DOHH2 (cell line): Measurements from ENCODE around the gene NMD3.

ENCODE experiments used
- H3F3A ChIP-seq: fragments of 200-600 bp; sonication (generic), shearing (Covaris generic); 2 replicates; pipeline ENCODE4 v1.6.0; 2016; ENCODE audit warnings: antibody characterized with exemption, mild to moderate bottlenecking; ENCODE audit not compliant: control insufficient read depth, insufficient read depth
- H3K27ac ChIP-seq: fragments of 200-600 bp; sonication (generic); 2 replicates; pipeline ENCODE4 v1.5.1; 2014; ENCODE audit warnings: low read depth, mild to moderate bottlenecking, low read length, moderate library complexity
- H3K27me3 ChIP-seq: fragments of 200-600 bp; sonication (generic); 2 replicates; pipeline ENCODE4 v1.6.1; 2014; ENCODE audit warnings: mild to moderate bottlenecking, low read length, mixed read lengths; ENCODE audit not compliant: control insufficient read depth
- H3K36me3 ChIP-seq: fragments of 200-600 bp; sonication (generic); 2 replicates; pipeline ENCODE4 v1.6.1; 2014; ENCODE audit warnings: mild to moderate bottlenecking, low read length, moderate library complexity, mixed read lengths; ENCODE audit not compliant: control insufficient read depth
- H3K4me1 ChIP-seq: fragments of 200-600 bp; sonication (generic); 2 replicates; pipeline ENCODE4 v1.6.1; 2014; ENCODE audit warnings: mild to moderate bottlenecking, low read length, mixed read lengths; ENCODE audit not compliant: control insufficient read depth
- H3K4me2 ChIP-seq: fragments of 200-600 bp; sonication (generic); 2 replicates; pipeline ENCODE4 v1.6.0; 2014; ENCODE audit warnings: mild to moderate bottlenecking, low read length, moderate library complexity
- H3K4me3 ChIP-seq: fragments of 200-600 bp; sonication (generic); 2 replicates; pipeline ENCODE4 v1.5.1; 2014; ENCODE audit warnings: mild to moderate bottlenecking, low read length, mixed read lengths
- H3K79me2 ChIP-seq: fragments of 200-600 bp; sonication (generic); 2 replicates; pipeline ENCODE4 v1.6.1; 2014; ENCODE audit warnings: mild to moderate bottlenecking, low read length, mixed read lengths; ENCODE audit not compliant: control insufficient read depth
- H3K9me2 ChIP-seq: fragments of 200-600 bp; sonication (generic); replicated peaks from 2 replicates; pipeline ENCODE4 v1.6.1; 2014; ENCODE audit warnings: mild to moderate bottlenecking, low read length, mixed read lengths; ENCODE audit not compliant: control insufficient read depth
- H3K9me3 ChIP-seq: fragments of 200-600 bp; sonication (generic); 2 replicates; pipeline ENCODE4 v1.6.1; 2014; ENCODE audit warnings: antibody characterized with exemption, low read length, mixed read lengths; ENCODE audit not compliant: control insufficient read depth, insufficient read depth
- H4K20me1 ChIP-seq: fragments of 200-600 bp; sonication (generic); 2 replicates; pipeline ENCODE4 v1.6.0; 2014; ENCODE audit warnings: low read depth, mild to moderate bottlenecking, antibody characterized with exemption, low read length, moderate library complexity; ENCODE audit not compliant: control insufficient read depth, insufficient read depth
- EZH2phosphoT487 ChIP-seq: fragments of 200-600 bp; sonication (generic); IDR thresholded peaks from 2 replicates; pipeline ENCODE4 v1.6.1; 2017; ENCODE audit warnings: borderline replicate concordance, mild to moderate bottlenecking, antibody characterized with exemption, low read length, moderate library complexity, mixed read lengths
- TF ChIP-seq, protein P1 (sequence below): fragments of 200-600 bp; sonication (generic); IDR thresholded peaks from one replicate; pipeline ENCODE4 v1.5.1; 2014; ENCODE audit warnings: antibody characterized with exemption, mild to moderate bottlenecking, low read depth, low read length; ENCODE audit not compliant: poor library complexity, severe bottlenecking

NMD3 gene

DNA sequence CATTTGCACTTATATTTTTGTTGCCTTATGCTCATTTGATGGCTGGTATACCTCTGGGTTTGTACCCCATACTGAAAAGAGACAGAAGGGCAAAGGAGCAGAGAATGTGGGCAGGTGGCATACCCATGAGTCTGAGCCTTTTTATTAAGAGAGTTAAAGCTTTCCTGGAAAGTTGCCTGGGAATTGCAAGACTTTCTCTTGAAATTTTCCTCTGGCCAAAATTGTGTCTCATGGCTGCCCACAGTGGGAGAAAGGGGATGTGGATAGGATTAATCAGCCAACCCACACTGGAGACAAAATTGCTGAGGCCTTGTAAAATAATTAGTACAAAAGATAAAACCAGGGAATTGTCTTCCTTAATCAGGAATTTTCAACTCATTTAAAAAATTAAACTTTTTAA is 8.2 kb upstream of the NMD3 start:
- no peak for TF ChIP-seq EZH2phosphoT487
- TF ChIP-seq, protein P1, sequence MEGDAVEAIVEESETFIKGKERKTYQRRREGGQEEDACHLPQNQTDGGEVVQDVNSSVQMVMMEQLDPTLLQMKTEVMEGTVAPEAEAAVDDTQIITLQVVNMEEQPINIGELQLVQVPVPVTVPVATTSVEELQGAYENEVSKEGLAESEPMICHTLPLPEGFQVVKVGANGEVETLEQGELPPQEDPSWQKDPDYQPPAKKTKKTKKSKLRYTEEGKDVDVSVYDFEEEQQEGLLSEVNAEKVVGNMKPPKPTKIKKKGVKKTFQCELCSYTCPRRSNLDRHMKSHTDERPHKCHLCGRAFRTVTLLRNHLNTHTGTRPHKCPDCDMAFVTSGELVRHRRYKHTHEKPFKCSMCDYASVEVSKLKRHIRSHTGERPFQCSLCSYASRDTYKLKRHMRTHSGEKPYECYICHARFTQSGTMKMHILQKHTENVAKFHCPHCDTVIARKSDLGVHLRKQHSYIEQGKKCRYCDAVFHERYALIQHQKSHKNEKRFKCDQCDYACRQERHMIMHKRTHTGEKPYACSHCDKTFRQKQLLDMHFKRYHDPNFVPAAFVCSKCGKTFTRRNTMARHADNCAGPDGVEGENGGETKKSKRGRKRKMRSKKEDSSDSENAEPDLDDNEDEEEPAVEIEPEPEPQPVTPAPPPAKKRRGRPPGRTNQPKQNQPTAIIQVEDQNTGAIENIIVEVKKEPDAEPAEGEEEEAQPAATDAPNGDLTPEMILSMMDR: no peak
- no peaks in the 10 kb centered on the region for H4K20me1 ChIP-seq
- no peaks in the 10 kb centered on the region for H3K9me2 ChIP-seq
- H3K27me3 ChIP-seq: peaks cover 5% of the 10 kb centered on the region; the same call in 1 of the 2 replicates
- H3K4me1 ChIP-seq: no peaks in the 10 kb centered on the region
- no peak overlapping the region for H3K4me2 ChIP-seq
- H3K36me3 ChIP-seq: no peaks in the 10 kb centered on the region
- H3F3A ChIP-seq: no peaks in the 10 kb centered on the region
- no peaks in the 10 kb centered on the region for H3K79me2 ChIP-seq
- H3K27ac ChIP-seq: no peak overlapping the region
- H3K9me3 ChIP-seq: no peaks in the 10 kb centered on the region
- no peak overlapping the region for H3K4me3 ChIP-seq

DNA sequence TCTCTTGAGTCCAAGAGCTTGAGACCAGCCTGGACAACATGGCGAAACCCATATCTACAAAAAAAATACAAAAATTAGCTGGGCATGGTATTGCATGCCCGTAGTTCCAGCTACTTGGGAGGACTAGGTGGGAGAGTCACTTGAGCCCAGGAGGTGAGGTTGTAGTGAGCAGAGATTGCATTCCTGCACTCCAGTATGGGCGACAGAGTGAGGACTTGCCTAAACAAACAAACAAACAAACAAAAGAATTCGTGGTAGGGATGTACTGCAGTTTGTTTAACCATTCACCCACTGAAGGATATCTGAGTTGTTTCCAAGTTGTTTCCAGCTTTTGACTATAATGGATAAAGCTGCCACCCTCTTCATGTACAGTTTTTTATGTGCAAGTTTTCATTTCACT is 7.5 kb upstream of the NMD3 start:
- H3K36me3 ChIP-seq: no peaks in the 10 kb centered on the region
- no peaks in the 10 kb centered on the region for H3F3A ChIP-seq
- 0 out of 2 replicates have a peak, but pooled peaks cover 5% of the 10 kb centered on the region for H3K27me3 ChIP-seq
- H3K9me3 ChIP-seq: no peaks in the 10 kb centered on the region
- no peaks in the 10 kb centered on the region for H3K79me2 ChIP-seq
- no peak overlapping the region for H3K27ac ChIP-seq
- H3K4me3 ChIP-seq: no peak overlapping the region
- no peaks in the 10 kb centered on the region for H3K4me1 ChIP-seq
- TF ChIP-seq EZH2phosphoT487: no peak
- TF ChIP-seq, protein P1: no peak
- H3K4me2 ChIP-seq: no peak overlapping the region
- no peaks in the 10 kb centered on the region for H3K9me2 ChIP-seq
- H4K20me1 ChIP-seq: no peaks in the 10 kb centered on the region

DNA sequence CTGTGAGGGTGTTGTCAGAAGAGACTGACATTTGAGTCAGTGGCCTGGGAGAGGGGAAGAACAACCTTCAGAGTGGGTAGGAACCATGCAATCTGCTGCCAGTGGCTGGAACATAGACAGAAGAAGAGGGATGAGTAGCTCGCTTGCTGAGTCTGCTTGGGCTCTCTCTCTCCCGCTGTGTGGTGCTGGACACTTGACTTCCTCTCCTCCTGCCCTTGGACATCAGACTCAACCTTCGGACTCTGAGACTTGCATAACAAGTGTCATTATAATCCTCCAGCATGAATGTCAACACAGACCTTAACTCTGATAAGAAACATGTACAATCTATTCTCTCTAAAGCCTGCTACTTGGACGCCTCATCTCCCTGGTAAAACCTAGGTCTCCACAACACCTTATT is 5.9 kb upstream of the NMD3 start:
- no peak overlapping the region for H3K27ac ChIP-seq
- TF ChIP-seq EZH2phosphoT487: no peak
- TF ChIP-seq, protein P1: no peak
- H3K4me2 ChIP-seq: no peak overlapping the region
- H3F3A ChIP-seq: no peaks in the 10 kb centered on the region
- no peaks in the 10 kb centered on the region for H3K9me3 ChIP-seq
- H3K4me3 ChIP-seq: no peak overlapping the region
- no peaks in the 10 kb centered on the region for H3K9me2 ChIP-seq
- peaks cover 1% of the 10 kb centered on the region for H3K4me1 ChIP-seq
- H4K20me1 ChIP-seq: no peaks in the 10 kb centered on the region
- no peaks in the 10 kb centered on the region for H3K36me3 ChIP-seq
- no peaks in the 10 kb centered on the region for H3K79me2 ChIP-seq
- H3K27me3 ChIP-seq: 0 out of 2 replicates have a peak, but pooled peaks cover 2% of the 10 kb centered on the region

DNA sequence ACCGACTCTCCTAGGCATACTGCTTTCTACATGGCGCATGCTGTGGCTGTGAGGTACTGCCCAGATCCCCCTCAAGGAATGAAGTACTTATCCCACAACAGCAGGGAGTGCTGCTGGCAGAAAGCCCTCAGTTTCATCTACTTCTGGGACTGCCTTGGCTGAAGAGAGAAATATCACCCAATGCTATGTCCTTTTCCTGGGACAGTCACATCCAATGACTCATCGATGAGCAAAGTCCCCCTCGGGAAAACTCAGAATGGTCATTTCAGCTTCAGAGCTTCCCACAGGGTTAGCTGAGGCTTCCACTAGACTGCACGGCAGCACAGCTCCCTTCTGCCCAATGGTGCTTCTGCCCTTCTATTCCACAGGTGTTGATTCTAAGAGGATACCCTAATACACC is 3.6 kb upstream of the NMD3 start:
- TF ChIP-seq, protein P1: no peak
- no peak for TF ChIP-seq EZH2phosphoT487
- Histone ChIP-seq H3K4me2 (no peak overlapping the region), H4K20me1 (peaks cover under 1% of the 10 kb centered on the region; the same call in 1 of the 2 replicates)

More for the DNA sequence above, 3.6 kb upstream of the NMD3 start:
- Histone ChIP-seq H3K27ac (no peak overlapping the region), H3K79me2 (peaks cover 20% of the 10 kb centered on the region), H3K27me3 (0 out of 2 replicates have a peak, but pooled peaks cover 2% of the 10 kb centered on the region), H3K9me3 (no peaks in the 10 kb centered on the region), H3K9me2 (no peaks in the 10 kb centered on the region), H3K36me3 (peaks cover 1% of the 10 kb centered on the region), H3K4me1 (peaks cover 9% of the 10 kb centered on the region), H3F3A (no peaks in the 10 kb centered on the region), H3K4me3 (no peak overlapping the region)
